Stimulated activated CD4-positive, alpha-beta T cell treated with anti-CD3 and anti-CD28 coated beads, Interleukin-12 subunit alpha, Interleukin-12 subunit beta, amount 100 ng/mL, for 48 hours (primary cell): ENCODE measurements around the gene CHRNA4.

ENCODE experiments used
- DNase-seq, 3 donors: peaks; one replicate each; pipeline ENCODE4 v3.0.0-alpha.2; 2020; ENCODE audit warnings: low read depth in 2 of 3, low spot score in 1 of 3

Gene CHRNA4

DNA sequence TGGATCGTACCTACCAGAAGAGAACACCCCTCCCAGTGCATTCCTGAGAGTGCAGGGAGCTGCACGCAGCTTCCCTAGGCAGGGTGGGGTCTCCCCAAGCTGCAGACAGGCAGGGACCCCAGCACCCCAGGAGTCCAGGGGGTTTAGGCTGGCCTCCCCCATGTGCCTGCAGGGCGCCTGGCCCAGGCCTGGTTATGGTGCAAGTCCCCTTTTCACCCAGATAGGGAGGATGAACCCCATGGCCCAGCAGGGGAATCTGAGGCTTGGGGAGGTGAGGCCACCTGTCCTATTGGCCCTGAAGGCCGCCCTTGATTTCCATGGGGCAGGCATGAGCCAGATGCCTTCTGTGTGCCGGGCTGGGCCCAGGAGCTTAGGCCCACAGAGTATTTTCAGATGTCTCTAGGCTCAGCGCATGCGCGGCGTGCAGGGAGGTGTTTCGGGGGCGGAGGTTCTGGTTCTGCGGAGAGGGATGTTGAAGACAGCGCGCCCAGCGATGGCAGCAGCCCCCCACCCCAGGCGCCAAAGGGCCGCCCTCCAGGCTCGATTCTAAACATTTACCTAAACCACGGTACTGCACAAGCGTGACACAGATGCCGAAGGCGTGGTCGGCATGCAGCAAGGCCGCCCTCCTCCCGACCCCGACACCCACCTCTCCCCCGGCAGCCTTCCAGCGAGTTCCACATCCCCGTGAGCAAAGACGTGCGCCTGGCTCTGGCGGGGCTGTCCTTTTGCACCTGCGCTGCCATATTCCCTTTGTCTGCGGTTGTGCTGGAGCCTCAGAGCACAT lies 38.8 kb downstream of the CHRNA4 start:
- DNase-seq, result no peak

DNA sequence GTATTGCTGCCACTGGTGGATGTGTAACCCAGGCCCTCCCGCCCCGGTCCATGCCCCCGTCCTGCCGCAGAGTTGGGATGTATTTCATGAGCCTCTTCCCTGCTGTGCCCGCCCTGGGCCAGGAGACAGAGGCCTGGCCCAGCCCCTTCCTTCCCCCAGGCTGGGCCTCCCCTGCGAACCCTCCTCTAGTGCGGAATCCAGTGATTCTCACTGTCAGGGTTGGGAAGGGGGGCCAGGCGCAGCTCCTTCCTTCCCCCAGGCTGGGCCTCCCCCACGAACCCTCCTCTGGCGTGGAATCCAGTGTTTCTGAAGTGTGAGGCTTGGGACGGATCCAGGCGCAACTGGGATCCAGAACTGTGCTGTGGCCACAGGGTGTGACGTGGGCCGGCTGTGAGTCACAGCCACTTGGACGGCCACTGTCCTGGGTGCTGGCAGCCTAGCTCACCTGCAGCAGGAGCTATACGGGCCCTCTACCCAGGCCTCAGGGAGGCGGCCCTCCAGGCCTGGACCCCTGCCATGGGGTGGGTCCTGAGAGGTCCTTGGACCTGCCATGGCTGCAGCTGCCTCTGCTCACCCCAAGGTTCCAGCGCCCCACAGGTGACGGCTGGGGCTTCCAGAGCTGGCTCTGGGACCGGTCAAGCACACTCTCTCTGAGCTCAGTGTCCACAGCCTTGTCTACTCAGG lies 39.9 kb downstream of the CHRNA4 start:
- no peak for DNase-seq

DNA sequence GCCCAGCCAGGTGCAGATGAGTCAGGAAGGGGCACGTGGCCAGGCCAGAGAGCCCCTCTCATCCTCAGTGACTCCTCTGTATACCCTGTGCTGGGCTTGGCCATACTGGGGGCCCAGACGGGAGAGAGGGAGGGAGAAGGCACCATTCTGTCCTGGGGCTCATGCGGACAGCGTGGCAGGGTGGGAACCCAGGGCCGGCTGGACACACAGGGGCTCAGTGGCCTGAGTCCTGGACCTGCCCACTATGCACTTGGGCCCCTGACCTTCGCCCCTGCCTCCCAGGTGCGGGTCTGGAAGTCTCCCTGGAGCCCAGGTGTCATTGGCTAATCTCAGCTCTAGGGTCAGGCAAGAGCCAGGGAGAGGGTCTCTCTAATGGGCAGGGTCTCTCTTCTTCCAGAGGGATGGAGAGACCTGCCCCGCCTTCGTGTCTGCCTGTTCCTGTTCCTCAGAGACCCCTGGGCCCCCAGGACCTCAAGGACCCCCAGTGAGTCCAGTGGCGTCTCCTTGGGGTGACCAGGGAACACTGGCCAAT lies 40.5 kb downstream of the CHRNA4 start:
- DNase-seq, result no peak

DNA sequence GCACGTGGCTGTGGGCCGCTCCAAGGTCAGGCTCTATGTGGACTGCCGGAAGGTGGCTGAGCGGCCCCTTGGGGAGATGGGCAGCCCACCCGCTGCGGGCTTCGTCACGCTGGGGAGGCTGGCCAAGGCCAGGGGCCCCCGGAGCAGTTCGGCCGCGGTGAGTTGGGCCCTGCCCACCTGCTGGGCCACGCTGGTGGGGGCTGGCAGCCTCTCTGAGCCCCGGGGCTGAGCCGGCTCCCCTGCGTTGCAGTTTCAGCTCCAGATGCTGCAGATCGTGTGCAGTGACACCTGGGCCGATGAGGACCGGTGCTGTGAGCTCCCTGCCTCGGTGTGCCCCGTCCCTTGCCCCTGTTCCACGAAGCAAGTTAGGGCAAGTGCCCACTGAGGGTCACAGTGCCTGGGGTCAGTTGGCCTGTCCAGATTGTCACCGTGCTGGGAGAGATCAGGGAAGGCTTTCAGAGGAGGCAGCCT lies 41.1 kb downstream of the CHRNA4 start:
- DNase-seq, result no peak

DNA sequence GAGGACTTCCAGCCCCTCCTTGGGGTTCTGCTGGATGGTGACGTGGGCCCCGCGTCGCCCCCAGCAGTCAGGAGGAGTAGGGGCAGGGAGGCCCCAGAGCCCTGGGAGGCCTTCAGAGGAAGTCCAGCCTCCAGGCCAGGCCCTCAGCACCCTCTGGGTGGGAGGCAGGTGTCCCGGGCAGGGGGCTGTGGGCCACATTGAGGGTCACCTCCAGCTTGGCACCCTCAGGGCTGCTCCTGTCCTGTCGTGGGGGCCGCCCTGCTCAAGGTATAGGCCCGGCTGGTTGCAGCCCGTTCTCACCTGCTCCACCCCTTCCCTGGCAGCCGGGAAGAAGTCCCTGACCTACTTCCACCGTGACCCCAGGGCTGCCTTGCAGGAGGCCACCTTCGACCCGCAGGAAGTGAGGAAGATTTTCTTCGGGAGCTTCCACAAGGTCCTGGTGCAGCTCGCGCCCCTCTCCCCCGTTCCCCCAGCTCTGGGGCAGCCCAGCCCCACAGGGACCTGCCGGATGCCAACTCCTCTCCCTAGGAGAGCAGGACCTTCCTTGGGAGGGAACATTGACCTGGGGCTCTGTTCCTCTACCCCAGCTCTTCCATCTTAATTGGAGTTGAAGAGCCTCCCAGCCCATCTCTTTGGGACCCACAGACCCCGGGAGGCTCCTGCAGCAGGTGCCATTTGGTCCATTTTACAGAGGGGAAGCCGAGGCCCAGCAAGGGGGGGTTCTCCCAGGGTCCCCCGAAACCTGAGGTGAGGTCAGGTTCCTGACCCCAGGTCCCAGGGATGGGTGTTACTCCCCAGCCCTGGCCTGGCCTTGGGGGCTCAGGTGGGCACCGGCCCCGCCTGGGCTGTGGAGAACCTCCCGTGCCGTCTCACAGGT lies 41.7 kb downstream of the CHRNA4 start:
- DNase-seq, result no peak

DNA sequence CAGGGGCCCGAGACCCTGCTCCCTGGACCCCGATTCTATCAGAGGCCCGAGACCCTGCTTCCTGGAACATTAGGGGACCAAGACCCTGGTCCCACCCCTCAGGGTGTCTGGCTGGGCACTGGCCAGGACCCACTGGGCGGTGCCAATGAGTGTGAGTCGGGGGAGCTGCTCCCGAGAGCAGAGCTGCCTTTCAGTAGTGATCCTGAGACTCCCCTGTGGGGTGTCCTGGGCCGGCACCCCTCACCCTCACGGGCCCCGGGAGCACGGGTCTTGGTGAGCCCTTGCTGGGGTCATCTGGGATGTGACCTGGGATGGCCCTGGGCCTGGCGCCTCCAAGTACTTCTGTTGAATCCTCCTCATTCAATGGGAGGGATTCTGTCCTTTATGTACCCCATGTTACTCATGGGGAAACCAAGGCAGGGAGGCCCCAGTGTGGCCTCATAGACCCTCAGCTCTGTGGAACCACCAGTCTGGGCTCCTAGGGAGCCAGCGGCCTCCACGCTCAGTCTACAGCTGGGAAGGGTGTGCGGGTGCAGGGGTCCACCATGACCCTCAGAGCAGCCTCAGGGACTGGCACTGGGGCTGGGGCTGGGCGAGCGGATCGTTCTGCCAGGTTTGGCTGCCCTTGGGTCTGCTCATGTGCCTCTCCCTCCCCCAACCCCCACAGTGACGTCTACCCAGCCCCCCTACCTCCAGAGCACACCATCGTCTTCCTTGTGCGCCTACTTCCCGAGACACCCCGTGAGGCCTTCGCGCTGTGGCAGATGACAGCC lies 42.6 kb downstream of the CHRNA4 start:
- no peak for DNase-seq

DNA sequence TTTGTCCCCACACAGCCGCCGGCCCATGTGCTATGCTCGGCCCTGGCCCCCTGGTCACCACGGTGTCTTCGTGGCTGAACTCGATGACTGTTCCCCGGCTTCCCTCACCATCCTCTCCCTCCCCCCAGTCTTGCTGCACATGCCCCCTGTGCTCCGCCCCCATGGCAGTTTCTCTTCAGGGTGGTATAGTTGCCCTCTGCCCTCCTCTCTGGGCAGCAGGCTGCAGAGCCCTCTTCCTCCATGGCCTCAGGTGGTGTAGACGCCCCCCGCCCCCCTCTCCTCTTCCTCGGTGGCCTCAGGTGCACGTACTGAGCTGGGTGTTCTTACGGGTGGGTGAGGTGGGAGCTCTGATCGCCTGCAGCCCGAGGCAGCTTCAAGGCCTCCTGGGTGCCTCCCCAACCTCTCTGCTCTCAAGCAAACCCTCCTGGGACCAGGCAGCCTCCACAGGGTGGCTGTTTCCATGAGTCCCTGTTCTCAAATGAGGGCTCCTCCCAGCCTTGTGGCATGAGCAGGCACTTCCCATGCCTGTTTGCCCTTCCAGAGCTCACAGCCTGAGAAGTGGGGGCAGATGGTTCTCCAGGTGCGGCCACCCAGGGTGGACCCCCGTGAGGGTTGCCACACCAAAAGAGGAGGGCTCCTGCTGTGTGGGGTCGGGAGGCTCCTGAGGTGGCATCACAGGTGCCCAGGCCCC lies 43.4 kb downstream of the CHRNA4 start:
- DNase-seq, result no peak

DNA sequence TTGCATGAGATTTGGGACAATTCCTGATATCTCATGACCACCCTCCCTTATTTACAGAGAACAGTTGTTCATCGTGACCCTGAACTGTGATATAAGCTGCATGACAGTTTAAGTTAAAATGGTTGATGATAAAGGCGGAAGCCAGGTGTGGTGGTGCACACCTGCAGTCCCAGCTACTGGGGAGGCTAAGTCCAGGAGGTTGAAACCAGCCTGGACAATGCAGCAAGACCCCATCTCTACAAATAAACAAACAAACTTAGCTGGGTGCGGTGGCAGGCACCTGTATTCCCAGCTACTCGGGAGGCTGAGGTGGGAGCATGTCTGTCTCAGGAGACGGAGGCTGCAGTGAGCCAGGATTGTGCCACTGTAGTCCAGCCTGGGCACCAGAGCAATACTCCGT lies 44.1 kb downstream of the CHRNA4 start:
- no peak for DNase-seq

DNA sequence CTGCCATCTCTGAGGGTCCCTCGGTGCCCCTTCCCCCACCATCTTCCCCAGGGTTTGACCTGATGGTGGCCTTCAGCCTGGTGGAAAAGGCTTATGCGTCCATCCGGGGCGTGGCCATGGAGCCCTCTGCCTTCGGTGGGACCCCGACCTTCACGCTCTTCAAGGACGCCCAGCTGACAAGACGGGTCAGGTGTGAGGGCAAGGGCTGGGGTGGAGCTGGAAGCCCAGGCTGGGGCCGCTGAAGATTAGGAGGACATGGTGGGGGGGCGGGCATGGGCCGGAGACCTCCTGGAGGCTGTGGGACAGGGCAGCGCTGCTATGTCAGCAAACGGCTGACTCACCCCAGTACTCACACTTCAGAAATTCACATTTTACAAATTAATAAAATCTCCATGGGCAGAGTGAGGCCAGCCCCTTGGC lies 44.6 kb downstream of the CHRNA4 start:
- DNase-seq, result no peak

DNA sequence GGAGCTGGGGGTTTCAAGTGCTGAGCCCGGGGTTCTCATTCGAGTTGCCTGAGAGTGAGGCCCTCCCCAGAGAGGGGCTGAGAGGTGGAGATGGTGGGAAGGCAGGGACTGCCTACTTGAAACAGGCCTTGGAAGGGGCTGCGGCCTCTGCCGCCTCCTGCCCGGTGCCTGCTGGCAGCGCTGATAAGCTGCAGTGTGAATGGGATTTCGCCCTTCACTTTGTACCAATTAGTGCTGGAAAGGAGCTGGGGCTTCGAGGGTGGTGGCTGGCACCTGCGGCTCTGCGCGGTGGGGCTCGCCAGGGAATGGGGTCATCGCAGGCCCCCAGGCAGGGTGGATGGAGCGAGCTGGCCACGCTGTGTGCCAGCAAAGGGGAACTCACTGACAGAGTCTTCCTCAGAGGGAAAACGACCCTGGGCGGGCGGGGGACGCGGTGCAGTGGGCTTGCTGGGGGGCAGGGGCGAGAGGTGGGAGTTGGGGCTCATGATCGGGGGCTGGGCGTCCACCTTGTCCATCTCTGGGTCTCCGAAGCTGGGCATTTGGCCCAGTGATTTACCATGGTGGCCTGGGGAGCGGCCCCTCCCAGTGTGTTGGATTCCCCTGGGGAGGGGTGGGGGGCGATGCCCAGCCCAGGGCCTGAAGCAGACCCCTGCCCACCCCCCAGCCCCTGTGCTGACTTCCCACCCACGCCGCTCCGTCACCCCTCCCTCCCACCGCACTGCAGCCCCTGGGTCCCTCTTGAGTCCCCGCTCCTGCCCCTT lies 45.2 kb downstream of the CHRNA4 start:
- no peak for DNase-seq

DNA sequence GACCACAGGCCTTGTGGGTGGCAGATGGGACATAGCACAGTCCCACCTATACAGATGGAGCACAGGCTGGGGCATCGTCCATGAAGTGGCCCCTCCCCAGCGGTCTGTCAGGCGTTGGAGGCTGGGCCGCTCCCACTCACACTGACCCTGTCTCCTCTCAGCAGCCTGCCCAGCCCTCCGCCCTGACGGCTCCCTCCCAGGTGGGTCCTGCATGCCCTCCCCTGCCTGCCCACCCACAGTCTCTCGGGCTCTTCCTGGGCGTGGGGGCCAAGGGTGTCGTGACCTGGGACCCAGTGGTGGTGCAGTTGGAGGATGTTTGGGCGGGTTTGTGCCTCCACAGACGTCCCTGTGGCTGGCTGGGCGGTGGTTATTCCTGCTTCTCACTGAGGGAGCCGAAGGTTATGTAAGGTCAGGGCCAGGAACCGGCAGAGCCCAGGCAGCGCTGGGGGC lies 45.9 kb downstream of the CHRNA4 start:
- no peak for DNase-seq

DNA sequence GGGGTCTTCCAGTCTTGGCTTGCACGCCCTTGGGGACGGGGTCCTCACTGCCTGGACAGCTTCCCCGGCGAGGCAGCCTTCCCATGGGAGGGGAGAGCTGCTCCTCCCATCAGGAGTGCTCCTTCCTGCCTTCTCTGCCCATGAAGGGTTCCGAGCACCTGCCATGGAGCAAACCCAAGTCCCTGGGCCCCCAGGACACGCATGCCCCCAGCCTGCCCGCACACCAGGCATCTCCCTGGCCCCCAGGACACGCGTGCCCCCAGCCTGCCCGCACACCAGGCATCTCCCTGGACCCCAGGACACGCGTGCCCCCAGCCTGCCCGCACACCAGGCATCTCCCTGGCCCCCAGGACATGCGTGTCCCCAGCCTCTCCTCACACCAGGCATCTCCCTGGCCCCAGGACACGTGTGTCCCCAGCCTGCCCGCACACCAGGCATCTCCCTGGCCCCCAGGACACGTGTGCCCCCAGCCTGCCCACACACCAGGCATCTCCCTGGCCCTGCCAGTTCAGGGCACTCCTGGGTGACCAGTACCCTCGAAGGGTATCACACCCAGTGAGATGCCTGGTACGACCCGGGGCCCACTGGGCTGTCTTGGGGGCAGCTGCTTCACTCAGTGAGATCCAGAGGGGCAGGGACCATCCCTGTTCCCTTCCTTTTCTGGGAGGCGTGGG lies 46.4 kb downstream of the CHRNA4 start:
- no peak for DNase-seq

DNA sequence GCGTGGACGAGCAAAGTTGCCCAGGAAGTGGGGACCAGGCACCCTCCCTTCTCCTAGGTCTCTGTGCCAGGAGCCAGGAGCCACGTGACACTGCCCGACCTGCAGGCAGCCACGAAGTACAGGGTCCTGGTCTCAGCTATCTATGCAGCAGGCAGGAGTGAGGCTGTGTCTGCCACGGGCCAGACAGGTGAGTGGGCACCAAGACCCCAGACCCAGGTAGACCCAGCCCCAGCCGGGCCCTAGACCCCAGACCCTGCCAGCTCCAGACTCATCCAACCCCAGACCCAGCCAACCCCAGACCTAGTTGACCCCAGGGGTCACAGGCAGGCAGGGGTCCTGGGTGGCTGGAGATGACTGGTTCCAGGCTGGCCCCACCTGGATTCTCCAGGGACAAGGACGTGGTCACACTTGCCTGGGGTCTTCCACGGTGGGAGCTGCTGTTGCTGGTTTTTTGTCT lies 47.1 kb downstream of the CHRNA4 start:
- no peak for DNase-seq

DNA sequence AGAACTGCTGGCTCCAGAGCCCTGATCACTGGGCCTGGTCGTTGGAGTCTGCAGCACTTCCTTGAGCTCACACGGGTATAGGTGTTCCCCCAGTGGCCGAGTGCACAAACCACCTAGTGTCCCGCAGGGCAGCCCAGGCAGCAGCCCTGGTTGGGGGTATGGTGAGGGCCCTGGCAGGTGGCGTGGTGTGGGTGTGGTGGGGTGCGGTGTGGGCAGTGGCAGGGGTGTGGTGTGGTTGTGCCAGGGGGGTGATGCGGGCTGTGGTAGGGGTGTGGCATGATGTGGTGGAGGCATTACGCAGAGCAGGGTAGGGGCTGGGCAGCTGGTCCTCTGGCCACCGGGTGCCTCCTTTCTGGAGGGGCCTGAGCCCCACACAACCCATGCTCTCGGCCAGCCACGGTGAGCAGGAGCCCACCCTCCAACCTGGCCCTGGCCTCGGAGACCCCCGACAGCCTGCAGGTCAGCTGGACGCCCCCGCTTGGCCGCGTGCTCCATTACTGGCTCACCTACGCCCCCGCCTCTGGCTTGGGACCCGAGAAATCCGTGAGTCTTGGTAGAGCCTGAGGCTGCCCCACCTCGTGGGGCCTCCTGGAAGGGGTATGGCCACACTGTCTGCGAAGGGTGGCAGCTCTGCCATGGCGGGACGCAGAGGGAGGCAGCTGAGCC lies 47.7 kb downstream of the CHRNA4 start:
- no peak for DNase-seq

DNA sequence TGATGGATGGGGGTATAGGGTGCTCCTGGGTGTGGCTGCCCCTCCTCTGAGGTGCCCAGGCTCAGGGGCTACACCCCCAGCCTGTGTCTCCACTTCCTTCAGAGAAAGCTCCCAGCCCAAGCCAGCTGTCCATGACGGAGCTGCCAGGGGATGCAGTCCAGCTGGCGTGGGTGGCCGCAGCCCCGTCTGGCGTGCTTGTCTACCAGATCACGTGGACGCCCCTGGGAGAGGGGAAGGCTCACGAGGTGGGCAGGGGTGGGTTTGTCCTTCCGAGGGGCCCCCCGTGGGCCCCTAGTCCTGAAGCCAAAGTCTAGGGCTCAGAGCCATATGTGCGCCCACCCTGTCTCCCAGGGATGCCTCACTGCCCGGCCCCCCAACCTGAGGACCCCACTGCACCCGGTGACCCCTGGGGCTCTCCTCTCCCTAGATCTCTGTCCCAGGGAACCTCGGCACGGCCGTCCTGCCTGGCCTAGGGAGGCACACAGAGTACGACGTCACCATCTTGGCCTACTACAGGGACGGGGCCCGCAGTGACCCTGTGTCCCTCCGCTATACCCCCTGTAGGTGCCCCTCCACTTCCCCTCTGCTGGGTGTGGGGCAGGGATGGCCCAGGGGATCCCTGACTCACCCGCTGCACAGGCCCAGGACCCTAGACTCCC lies 48.3 kb downstream of the CHRNA4 start:
- DNase-seq, result no peak

DNA sequence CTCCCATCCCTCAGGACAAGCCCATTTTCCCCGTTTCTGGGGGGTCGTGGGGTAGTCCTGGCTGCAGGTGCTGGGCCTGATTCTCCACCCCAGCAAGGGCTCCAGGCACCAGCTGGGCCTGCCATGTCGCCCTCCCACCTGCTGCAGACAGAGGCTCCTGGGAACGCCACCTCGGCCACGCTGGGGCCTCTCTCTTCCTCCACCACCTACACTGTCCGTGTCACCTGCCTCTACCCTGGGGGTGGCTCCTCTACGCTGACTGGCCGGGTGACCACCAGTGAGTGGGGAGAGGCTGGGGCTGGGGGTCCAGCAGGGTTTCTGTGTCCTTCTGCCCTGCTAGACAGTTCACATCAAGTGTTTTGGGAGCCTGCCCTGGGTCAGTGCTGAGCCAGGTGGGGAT lies 48.9 kb downstream of the CHRNA4 start:
- DNase-seq, result no peak

DNA sequence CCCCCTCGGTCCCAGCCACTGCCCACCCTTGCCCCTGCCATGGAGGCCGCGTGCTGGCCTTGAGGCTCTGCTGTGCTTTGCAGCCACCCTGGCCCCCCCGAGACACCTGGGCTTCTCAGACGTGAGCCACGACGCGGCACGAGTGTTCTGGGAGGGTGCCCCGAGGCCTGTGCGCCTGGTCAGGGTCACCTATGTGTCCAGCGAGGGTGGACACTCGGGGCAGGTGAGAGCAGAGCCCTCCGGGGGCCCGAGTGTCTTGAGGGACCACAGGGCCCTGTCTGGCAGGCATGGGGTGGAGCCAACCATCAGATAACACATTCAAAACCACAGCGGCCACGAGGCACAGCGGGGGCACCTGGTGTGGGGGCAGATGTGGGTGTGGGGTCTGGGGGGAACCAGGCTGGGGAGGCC lies 49.3 kb downstream of the CHRNA4 start:
- DNase-seq, result no peak
